ELF-1 (cell line): ENCODE measurements around the gene TRMT1.
A peak's percentile ranks its signal among the peaks of the same experiment; 100 is the strongest.

Source experiments
- DNase-seq: peaks from one replicate; pipeline ENCODE4 v3.0.0-alpha.2; 2016; ENCODE audit warnings: low read depth, low spot score

Gene TRMT1

GRCh38 chr19:13055213-13056051 is 61.1 kb downstream of the TRMT1 start:
- peak; percentile 88 for DNase-seq
